Measurements from ENCODE around the gene POLR2E. TPM values are rescaled to one million over a fixed set of nuclear protein-coding genes. Genes with fewer than 3 reads are reported as not detected.
"Not testable (repeated sequence)": the region's sequence is repeated elsewhere in the genome, so short reads cannot be mapped to it uniquely, and the experiment has no call there.

POLR2E gene
- total RNA-seq, 1 experiment from 2014 or later = 141 TPM

- TF ChIP-seq CTCF (IDR thresholded peaks at IDR 0.05; ENCODE audit: unreplicated experiment) = no peak
- no peak overlapping the region for H3K27ac Mint-ChIP-seq (ENCODE audit: unreplicated experiment)
- H3K4me1 Mint-ChIP-seq (ENCODE audit: low read depth, unreplicated experiment) = no peaks in the 10 kb centered on the region
- BruUV-seq (replicated peaks) = no TSS peak
- peaks cover 50% of the 10 kb centered on the region for H3K36me3 Mint-ChIP-seq (ENCODE audit: insufficient read depth, unreplicated experiment)
- no peaks in the 10 kb centered on the region for H3K27me3 Mint-ChIP-seq (ENCODE audit: unreplicated experiment)
- no peaks in the 10 kb centered on the region for H3K9me3 Mint-ChIP-seq (ENCODE audit: low read depth, unreplicated experiment)
- peak overlapping the region; percentile 73 for H3K4me3 Mint-ChIP-seq (ENCODE audit: low read depth, unreplicated experiment)
- DNase-seq = no peak
- CTCF ChIA-PET = interaction anchor here (0.6 to 0.9 kb wide), 2 partner anchors 10 to 50 kb away, joined by 3 to 4 read pairs; no protein-coding TSS in a partner anchor
- intact Hi-C loops (cut with micrococcal nuclease; ENCODE audit: unreplicated experiment) = no loop called here
Observed at GRCh38 chr19:1132552-1133383, 37.6 kb upstream of the POLR2E start.

- Mint-ChIP-seq H3K27ac (ENCODE audit: unreplicated experiment) (no peak overlapping the region), H3K9me3 (ENCODE audit: low read depth, unreplicated experiment) (no peaks in the 10 kb centered on the region), H3K4me1 (ENCODE audit: low read depth, unreplicated experiment) (no peaks in the 10 kb centered on the region), H3K4me3 (ENCODE audit: low read depth, unreplicated experiment) (peak overlapping the region; percentile 73), H3K27me3 (ENCODE audit: unreplicated experiment) (no peaks in the 10 kb centered on the region), H3K36me3 (ENCODE audit: insufficient read depth, unreplicated experiment) (peaks cover 59% of the 10 kb centered on the region)
- peak; percentile 81 for DNase-seq
- BruUV-seq (replicated peaks) = no TSS peak
- intact Hi-C loops (cut with micrococcal nuclease; ENCODE audit: unreplicated experiment) = no loop called here
- no peak for TF ChIP-seq CTCF (IDR thresholded peaks at IDR 0.05; ENCODE audit: unreplicated experiment)
- CTCF ChIA-PET = interaction anchor here (0.6 to 0.9 kb wide), 2 partner anchors 9 to 51 kb away, joined by 3 to 4 read pairs; no protein-coding TSS in a partner anchor
Observed at GRCh38 chr19:1131718-1132551, 36.8 kb upstream of the POLR2E start.

- peaks cover 61% of the 10 kb centered on the region for H3K36me3 Mint-ChIP-seq (ENCODE audit: insufficient read depth, unreplicated experiment)
- BruUV-seq (replicated peaks) = no TSS peak
- no peak overlapping the region for H3K27ac Mint-ChIP-seq (ENCODE audit: unreplicated experiment)
- CTCF ChIA-PET = no interaction called here
- peak overlapping the region; percentile 73 for H3K4me3 Mint-ChIP-seq (ENCODE audit: low read depth, unreplicated experiment)
- no peaks in the 10 kb centered on the region for H3K9me3 Mint-ChIP-seq (ENCODE audit: low read depth, unreplicated experiment)
- intact Hi-C loops (cut with micrococcal nuclease; ENCODE audit: unreplicated experiment) = no loop called here
- H3K27me3 Mint-ChIP-seq (ENCODE audit: unreplicated experiment) = no peaks in the 10 kb centered on the region
- no peaks in the 10 kb centered on the region for H3K4me1 Mint-ChIP-seq (ENCODE audit: low read depth, unreplicated experiment)
- TF ChIP-seq CTCF (IDR thresholded peaks at IDR 0.05; ENCODE audit: unreplicated experiment) = no peak
- DNase-seq = no peak
Observed at GRCh38 chr19:1130771-1131717, 35.9 kb upstream of the POLR2E start.

- no TSS peak for BruUV-seq (replicated peaks)
- H3K27ac Mint-ChIP-seq (ENCODE audit: unreplicated experiment) = no peak overlapping the region
- H3K27me3 Mint-ChIP-seq (ENCODE audit: unreplicated experiment) = no peaks in the 10 kb centered on the region
- intact Hi-C loops (cut with micrococcal nuclease; ENCODE audit: unreplicated experiment) = no loop called here
- no peaks in the 10 kb centered on the region for H3K4me1 Mint-ChIP-seq (ENCODE audit: low read depth, unreplicated experiment)
- H3K36me3 Mint-ChIP-seq (ENCODE audit: insufficient read depth, unreplicated experiment) = peaks cover 57% of the 10 kb centered on the region
- no peaks in the 10 kb centered on the region for H3K9me3 Mint-ChIP-seq (ENCODE audit: low read depth, unreplicated experiment)
- H3K4me3 Mint-ChIP-seq (ENCODE audit: low read depth, unreplicated experiment) = peak overlapping the region; percentile 73
- TF ChIP-seq CTCF (IDR thresholded peaks at IDR 0.05; ENCODE audit: unreplicated experiment) = no peak
- CTCF ChIA-PET = no interaction called here
- DNase-seq = no peak
Observed at GRCh38 chr19:1129535-1129934, 34.4 kb upstream of the POLR2E start.

- intact Hi-C loops (cut with micrococcal nuclease; ENCODE audit: unreplicated experiment); H3K4me3 Mint-ChIP-seq (ENCODE audit: low read depth, unreplicated experiment); H3K9me3 Mint-ChIP-seq (ENCODE audit: low read depth, unreplicated experiment); H3K27me3 Mint-ChIP-seq (ENCODE audit: unreplicated experiment); BruUV-seq (replicated peaks); CTCF ChIA-PET; H3K27ac Mint-ChIP-seq (ENCODE audit: unreplicated experiment); H3K4me1 Mint-ChIP-seq (ENCODE audit: low read depth, unreplicated experiment); DNase-seq: not testable (repeated sequence)
- H3K36me3 Mint-ChIP-seq (ENCODE audit: insufficient read depth, unreplicated experiment) = peaks cover 58% of the 10 kb centered on the region
Observed at GRCh38 chr19:1129084-1129483, 33.9 kb upstream of the POLR2E start.
